Lung (tissue), 12 donors: Measurements from ENCODE around the gene WDR20. TPM values are rescaled to one million over a fixed set of nuclear protein-coding genes. Genes with fewer than 3 reads are reported as not detected.

Experiments used
- ATAC-seq: fragments of 200-7000 bp; cut with Tn5 transposase; one replicate; pipeline ENCODE4 v1.9.1; 2020; ENCODE audit warnings: moderate number of reproducible peaks; ENCODE audit not compliant: insufficient read depth, low FRiP score
- DNase-seq, 3 donors: peaks; one replicate each; pipeline ENCODE4 v3.0.0-alpha.2; 2013 to 2017
- H3K27ac ChIP-seq, 2 donors: one replicate each; pipeline ENCODE4 v1.5.1; 2013; ENCODE audit warnings: mild to moderate bottlenecking in 2 of 2, moderate library complexity in 2 of 2, control low read depth in 1 of 2, inconsistent platforms in 1 of 2, low read depth in 1 of 2, low read length in 1 of 2
- H3K27me3 ChIP-seq, 3 donors: one replicate each; pipeline ENCODE4 v1.5.1; 2013; ENCODE audit warnings: low read length in 2 of 3; ENCODE audit not compliant: control insufficient read depth in 3 of 3, insufficient read depth in 3 of 3
- H3K36me3 ChIP-seq, 4 donors: one replicate each; pipeline ENCODE4 v1.5.1; 2013; ENCODE audit warnings: low read length in 4 of 4, mild to moderate bottlenecking in 1 of 4, moderate library complexity in 1 of 4; ENCODE audit not compliant: control insufficient read depth in 4 of 4, insufficient read depth in 4 of 4
- H3K4me1 ChIP-seq, 5 donors: one replicate each; pipeline ENCODE4 v1.5.1; 2013; ENCODE audit warnings: low read length in 5 of 5, mild to moderate bottlenecking in 2 of 5, moderate library complexity in 1 of 5; ENCODE audit not compliant: control insufficient read depth in 5 of 5, insufficient read depth in 5 of 5
- H3K4me3 ChIP-seq: one replicate; pipeline ENCODE4 v1.5.1; 2013; ENCODE audit warnings: mild to moderate bottlenecking, control low read depth, moderate library complexity
- H3K9ac ChIP-seq, 2 donors: one replicate each; pipeline ENCODE4 v1.5.1; 2013; ENCODE audit warnings: low read length in 2 of 2, control low read depth in 1 of 2; ENCODE audit not compliant: insufficient read depth in 1 of 2
- H3K9me3 ChIP-seq, 4 donors: one replicate each; pipeline ENCODE4 v1.5.1; 2013; ENCODE audit warnings: low read length in 3 of 4, mild to moderate bottlenecking in 1 of 4, moderate library complexity in 1 of 4; ENCODE audit not compliant: control insufficient read depth in 4 of 4, insufficient read depth in 3 of 4
- WGBS, 2 donors: extraction: QIAGEN DNeasy Blood & Tissue Kit; methylation state at CpG; one replicate each; pipeline ENCODE4 v1.1.7; 2013; 5-methylcytosine and 5-hydroxymethylcytosine counted together
- polyA plus RNA-seq, 2 donors: library from polyadenylated mRNA; stranded (reverse); fragments of 200-250 nt; gene quantifications; one replicate each; pipeline ENCODE4 v1.2.1, GENCODE V29; 2013
- total RNA-seq, 2 donors: library from RNA; depleted of rRNA in 1 of 2; stranded (reverse); fragments of >200 nt in 1 of 2; gene quantifications; one replicate each; pipeline ENCODE4 v1.2.1, GENCODE V29; 2014 to 2021
- TF ChIP-seq, protein P1 (sequence below): IDR thresholded peaks from 2 replicates; pipeline ENCODE4 v1.5.1; 2012; ENCODE audit warnings: mild to moderate bottlenecking; ENCODE audit errors: control extremely low read depth, extremely low read depth
- donor health status: control.
- donor health status: control.
- donor health status: Bipolar disorder and iron deficiency.
- donor health status: healthy.
- donor health status: DM: yes; HTN: yes; CAD: no.

WDR20 gene
- total and polyA plus RNA-seq, 4 donors, result 10.3 to 30.7 (median 19.7) TPM

- Histone ChIP-seq H3K4me1 (peaks cover 0 to 18% (median 6%) of the 10 kb centered on the region in 5 donors), H3K36me3 (peaks cover 0 to 4% (median 0%) of the 10 kb centered on the region in 4 donors), H3K9me3 (no peaks in the 10 kb centered on the region), H3K27ac (peak overlapping the region in 1 of 2 donors; percentile 64), H3K4me3 (peak overlapping the region; percentile 91), H3K27me3 (no peaks in the 10 kb centered on the region), H3K9ac (peak overlapping the region in 1 of 2 donors; percentile 28)
- DNase-seq, result no peak
- no peak for ATAC-seq
- WGBS, 2 donors, result 3 to 4% methylated on average over 14 of the region's 14 CpGs
- TF ChIP-seq, protein P1, sequence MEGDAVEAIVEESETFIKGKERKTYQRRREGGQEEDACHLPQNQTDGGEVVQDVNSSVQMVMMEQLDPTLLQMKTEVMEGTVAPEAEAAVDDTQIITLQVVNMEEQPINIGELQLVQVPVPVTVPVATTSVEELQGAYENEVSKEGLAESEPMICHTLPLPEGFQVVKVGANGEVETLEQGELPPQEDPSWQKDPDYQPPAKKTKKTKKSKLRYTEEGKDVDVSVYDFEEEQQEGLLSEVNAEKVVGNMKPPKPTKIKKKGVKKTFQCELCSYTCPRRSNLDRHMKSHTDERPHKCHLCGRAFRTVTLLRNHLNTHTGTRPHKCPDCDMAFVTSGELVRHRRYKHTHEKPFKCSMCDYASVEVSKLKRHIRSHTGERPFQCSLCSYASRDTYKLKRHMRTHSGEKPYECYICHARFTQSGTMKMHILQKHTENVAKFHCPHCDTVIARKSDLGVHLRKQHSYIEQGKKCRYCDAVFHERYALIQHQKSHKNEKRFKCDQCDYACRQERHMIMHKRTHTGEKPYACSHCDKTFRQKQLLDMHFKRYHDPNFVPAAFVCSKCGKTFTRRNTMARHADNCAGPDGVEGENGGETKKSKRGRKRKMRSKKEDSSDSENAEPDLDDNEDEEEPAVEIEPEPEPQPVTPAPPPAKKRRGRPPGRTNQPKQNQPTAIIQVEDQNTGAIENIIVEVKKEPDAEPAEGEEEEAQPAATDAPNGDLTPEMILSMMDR, result no peak
These were observed 774 bp upstream of the WDR20 start for GRCh38 chr14:102138961-102139285.

- ATAC-seq (peak; percentile 3), DNase-seq (peak; percentile 13 to 21 (median 19))
- peak overlapping the region; percentile 84 to 90 for H3K9ac ChIP-seq
- no peaks in the 10 kb centered on the region for H3K27me3 ChIP-seq
- peak overlapping the region; percentile 54 to 88 for H3K27ac ChIP-seq
- WGBS, 2 donors, result 0 to 1% methylated on average over 47 to 48 of the region's 48 CpGs
- TF ChIP-seq, protein P1, result no peak
- peaks cover 0 to 18% (median 6%) of the 10 kb centered on the region in 5 donors for H3K4me1 ChIP-seq
- peaks cover 0 to 4% (median 0%) of the 10 kb centered on the region in 4 donors for H3K36me3 ChIP-seq
- no peaks in the 10 kb centered on the region for H3K9me3 ChIP-seq
- H3K4me3 ChIP-seq, result peak overlapping the region; percentile 92
These were observed 491 bp downstream of the WDR20 start for GRCh38 chr14:102140027-102140749.

DNA sequence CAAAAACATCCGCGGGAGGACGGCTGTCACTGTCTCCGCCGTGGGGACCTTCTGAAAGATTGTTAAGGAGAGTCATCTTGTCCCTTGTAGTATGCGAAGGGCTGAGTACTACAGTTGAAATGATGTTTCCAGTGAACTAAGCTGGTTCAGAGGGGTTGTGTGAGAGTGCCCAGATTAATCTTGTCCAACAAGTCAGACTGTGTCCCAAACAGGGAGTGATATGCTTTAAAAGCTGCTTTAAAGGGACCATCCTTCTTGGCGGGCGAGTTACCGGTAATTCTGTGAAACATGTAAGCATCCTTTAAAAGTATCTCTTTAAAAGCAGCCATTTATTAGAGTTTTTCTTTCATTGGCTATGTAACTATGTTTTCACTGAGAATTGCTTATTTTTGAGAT lies 1.1 kb downstream of the WDR20 start:
- Histone ChIP-seq H3K27ac (peak overlapping the region; percentile 22 to 88), H3K9me3 (no peaks in the 10 kb centered on the region), H3K4me1 (peaks cover 0 to 18% (median 6%) of the 10 kb centered on the region in 5 donors), H3K9ac (peak overlapping the region; percentile 69 to 84), H3K36me3 (peaks cover 0 to 4% (median 0%) of the 10 kb centered on the region in 4 donors), H3K4me3 (peak overlapping the region; percentile 92), H3K27me3 (no peaks in the 10 kb centered on the region)
- TF ChIP-seq, protein P1, result no peak
- whole genome bisulfite sequencing, 2 donors, result 13 to 20% methylated on average over 9 of the region's 9 CpGs
- ATAC-seq (no peak), DNase-seq (peak in 1 of 3 donors; percentile 7)
